GM23338 (cell line): ENCODE measurements around the gene IFNLR1. TPM values are rescaled to one million over a fixed set of nuclear protein-coding genes. Genes with fewer than 3 reads are reported as not detected.

Source experiments
- ATAC-seq: fragments of 200-7000 bp; cut with Tn5 transposase; 3 replicates; pipeline ENCODE4 v1.9.1; 2020
- DNase-seq: peaks from one replicate; pipeline ENCODE4 v3.0.0-alpha.2; 2015; ENCODE audit warnings: low spot score
- H2AFZ ChIP-seq: fragments of 200-600 bp; sonication (generic); 2 replicates; pipeline ENCODE4 v1.8.0; 2016; ENCODE audit warnings: antibody characterized with exemption, mild to moderate bottlenecking, moderate library complexity
- H3F3A ChIP-seq: fragments of 200-600 bp; sonication (generic); replicated peaks from 2 replicates; pipeline ENCODE4 v1.8.0; 2017; ENCODE audit warnings: antibody characterized with exemption, mixed run types, low read depth
- H3K27ac ChIP-seq: fragments of 200-600 bp; sonication (generic); 2 replicates; pipeline ENCODE4 v1.6.1; 2016; ENCODE audit warnings: low read depth
- H3K27me3 ChIP-seq: fragments of 200-600 bp; sonication (generic); 2 replicates; pipeline ENCODE4 v1.8.0; 2016; ENCODE audit warnings: mild to moderate bottlenecking, mixed run types, moderate library complexity; ENCODE audit not compliant: insufficient read depth
- H3K36me3 ChIP-seq: fragments of 200-600 bp; sonication (generic); 2 replicates; pipeline ENCODE4 v1.8.0; 2016; ENCODE audit warnings: mild to moderate bottlenecking; ENCODE audit not compliant: insufficient read depth
- H3K4me1 ChIP-seq: fragments of 200-600 bp; sonication (generic); 2 replicates; pipeline ENCODE4 v1.8.0; 2016; ENCODE audit warnings: mild to moderate bottlenecking, moderate library complexity; ENCODE audit not compliant: insufficient read depth
- H3K4me2 ChIP-seq: fragments of 200-600 bp; sonication (generic); 2 replicates; pipeline ENCODE4 v1.7.1; 2017; ENCODE audit warnings: mixed run types
- H3K4me3 ChIP-seq: fragments of 200-600 bp; sonication (generic); 2 replicates; pipeline ENCODE4 v1.6.1; 2016; ENCODE audit warnings: mixed run types
- H3K79me2 ChIP-seq: fragments of 200-600 bp; sonication (generic); replicated peaks from 2 replicates; pipeline ENCODE4 v1.8.0; 2017; ENCODE audit warnings: mild to moderate bottlenecking; ENCODE audit not compliant: insufficient read depth
- H3K9me2 ChIP-seq: fragments of 200-600 bp; sonication (generic); 2 replicates; pipeline ENCODE4 v1.8.0; 2017; ENCODE audit not compliant: insufficient read depth
- H4K20me1 ChIP-seq: fragments of 200-600 bp; sonication (generic); replicated peaks from 2 replicates; pipeline ENCODE4 v1.8.0; 2017; ENCODE audit warnings: mild to moderate bottlenecking; ENCODE audit not compliant: insufficient read depth
- H3K27ac Mint-ChIP-seq: 2 replicates; pipeline ENCODE4 v1.8.0; 2020; ENCODE audit warnings: inconsistent platforms, mild to moderate bottlenecking, moderate library complexity, mixed read lengths
- H3K27me3 Mint-ChIP-seq: 3 replicates; pipeline ENCODE4 v1.8.0; 2022; ENCODE audit warnings: low read depth, mild to moderate bottlenecking, moderate library complexity, mixed read lengths, inconsistent platforms; ENCODE audit not compliant: insufficient read depth, poor library complexity
- H3K36me3 Mint-ChIP-seq: 3 replicates; pipeline ENCODE4 v1.8.0; 2021; ENCODE audit warnings: low read depth, mild to moderate bottlenecking, inconsistent platforms, moderate library complexity, mixed read lengths
- H3K4me1 Mint-ChIP-seq: 3 replicates; pipeline ENCODE4 v1.8.0; 2020; ENCODE audit warnings: mild to moderate bottlenecking, inconsistent platforms, mixed read lengths
- H3K4me3 Mint-ChIP-seq: 3 replicates; pipeline ENCODE4 v1.8.0; 2021; ENCODE audit warnings: moderate library complexity, mild to moderate bottlenecking, inconsistent platforms, mixed read lengths
- H3K9me3 Mint-ChIP-seq: 3 replicates; pipeline ENCODE4 v1.8.0; 2020; ENCODE audit warnings: moderate library complexity, mild to moderate bottlenecking, inconsistent platforms, mixed read lengths
- CREB1 ChIP-seq: fragments of 250-450 bp; sonication (Bioruptor Pico); IDR thresholded peaks from 2 replicates; pipeline ENCODE4 v1.5.0; 2020; ENCODE audit warnings: low read depth, mild to moderate bottlenecking, moderate library complexity
- EZH2 ChIP-seq: fragments of 200-600 bp; sonication (generic); IDR thresholded peaks from one replicate; pipeline ENCODE4 v1.8.0; 2017; ENCODE audit warnings: antibody characterized with exemption, mild to moderate bottlenecking, low read depth; ENCODE audit not compliant: unreplicated experiment
- EZH2phosphoT487 ChIP-seq: fragments of 200-600 bp; sonication (generic); IDR thresholded peaks from one replicate; pipeline ENCODE4 v1.8.1; 2018; ENCODE audit warnings: antibody characterized with exemption; ENCODE audit not compliant: unreplicated experiment
- JUNB ChIP-seq: IDR thresholded peaks from one replicate; pipeline ENCODE4 v1.6.1; 2016; ENCODE audit warnings: antibody characterized with exemption; ENCODE audit not compliant: unreplicated experiment
- NANOG ChIP-seq: IDR thresholded peaks from 2 replicates; pipeline ENCODE4 v1.6.1; 2016; ENCODE audit warnings: antibody characterized with exemption, borderline replicate concordance
- POLR2AphosphoS5 ChIP-seq: IDR thresholded peaks from 2 replicates; pipeline ENCODE4 v1.6.1; 2016; ENCODE audit warnings: antibody characterized with exemption, low read depth
- STAT1 ChIP-seq: IDR thresholded peaks from one replicate; pipeline ENCODE4 v1.6.1; 2016; ENCODE audit warnings: antibody characterized with exemption; ENCODE audit not compliant: unreplicated experiment
- ZNF114 ChIP-seq: fragments of 250-450 bp; sonication (Bioruptor Pico); IDR thresholded peaks from 2 replicates; pipeline ENCODE4 v1.5.0; 2020; ENCODE audit warnings: mild to moderate bottlenecking, moderate library complexity
- ZNF331 ChIP-seq: fragments of 250-450 bp; sonication (Bioruptor Pico); IDR thresholded peaks from 2 replicates; pipeline ENCODE4 v1.5.0; 2020; ENCODE audit warnings: low read depth, mild to moderate bottlenecking, moderate library complexity
- polyA plus RNA-seq: library from polyadenylated mRNA; unstranded; fragments of >200 nt; fragmentation: Nextera tagmentation; extraction: Ambion mirVana; gene quantifications from 2 replicates; pipeline ENCODE4 v1.2.1, GENCODE V29; 2016
- total RNA-seq: library from RNA; depleted of rRNA; stranded (reverse); fragments of >200 nt; shearing (Covaris generic); gene quantifications from 2 replicates; pipeline ENCODE4 v1.2.3, GENCODE V29; 2014
- TF ChIP-seq, protein P1 (sequence below): fragments of 250-450 bp; sonication (Bioruptor Pico); IDR thresholded peaks from 2 replicates; pipeline ENCODE4 v1.5.0; 2020; ENCODE audit warnings: mild to moderate bottlenecking, moderate library complexity
- TF ChIP-seq, protein P2 (sequence below): IDR thresholded peaks from 2 replicates; pipeline ENCODE4 v1.6.1; 2016; ENCODE audit warnings: antibody characterized with exemption
- TF ChIP-seq, protein P3 (sequence below): IDR thresholded peaks from one replicate; pipeline ENCODE4 v1.6.1; 2018; ENCODE audit warnings: antibody characterized with exemption; ENCODE audit not compliant: unreplicated experiment
- TF ChIP-seq, protein P4 (sequence below), 2 experiments: fragments of 200-600 bp in 1 of 2; sonication (generic) in 1 of 2; conservative IDR thresholded peaks; 2 replicates each; pipeline versions ENCODE4 v1.5.1 to v1.6.1; 2016 to 2017; ENCODE audit warnings: antibody characterized with exemption in 2 of 2, low read depth in 2 of 2, mild to moderate bottlenecking in 2 of 2, moderate library complexity in 1 of 2

IFNLR1 gene
- total and polyA plus RNA-seq, 2 experiments from 2014 or later, result 4.2 to 6.2 TPM

DNA sequence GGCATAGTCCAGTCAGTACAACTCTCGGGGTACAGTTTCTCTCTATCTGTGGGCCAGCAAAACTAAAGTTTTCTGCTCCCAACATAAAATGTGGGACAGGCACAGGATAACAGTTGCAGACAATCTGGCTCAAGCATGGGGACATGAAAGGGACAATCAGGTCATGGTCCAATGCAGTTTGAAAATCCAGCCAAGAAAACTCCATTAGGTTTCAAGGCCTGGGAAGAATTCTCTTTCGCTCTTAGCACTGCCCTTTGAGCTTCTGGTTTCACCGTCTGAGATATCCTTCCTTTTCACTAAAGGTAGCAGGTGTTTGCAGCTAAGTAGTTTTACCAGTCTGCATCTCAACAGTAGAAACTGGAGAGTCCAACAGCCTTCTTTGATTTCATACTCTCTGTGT lies 23.1 kb downstream of the IFNLR1 start:
- Mint-ChIP-seq H3K36me3 (peaks cover 23% of the 10 kb centered on the region), H3K27ac (no peak overlapping the region)
- TF ChIP-seq POLR2AphosphoS5 (no peak), STAT1 (no peak), JUNB (no peak), EZH2 (no peak), ZNF331 (no peak), ZNF114 (CRISPR knock-in tag) (no peak), EZH2phosphoT487 (no peak), NANOG (no peak), CREB1 (CRISPR knock-in tag) (no peak)
- TF ChIP-seq, protein P1, sequence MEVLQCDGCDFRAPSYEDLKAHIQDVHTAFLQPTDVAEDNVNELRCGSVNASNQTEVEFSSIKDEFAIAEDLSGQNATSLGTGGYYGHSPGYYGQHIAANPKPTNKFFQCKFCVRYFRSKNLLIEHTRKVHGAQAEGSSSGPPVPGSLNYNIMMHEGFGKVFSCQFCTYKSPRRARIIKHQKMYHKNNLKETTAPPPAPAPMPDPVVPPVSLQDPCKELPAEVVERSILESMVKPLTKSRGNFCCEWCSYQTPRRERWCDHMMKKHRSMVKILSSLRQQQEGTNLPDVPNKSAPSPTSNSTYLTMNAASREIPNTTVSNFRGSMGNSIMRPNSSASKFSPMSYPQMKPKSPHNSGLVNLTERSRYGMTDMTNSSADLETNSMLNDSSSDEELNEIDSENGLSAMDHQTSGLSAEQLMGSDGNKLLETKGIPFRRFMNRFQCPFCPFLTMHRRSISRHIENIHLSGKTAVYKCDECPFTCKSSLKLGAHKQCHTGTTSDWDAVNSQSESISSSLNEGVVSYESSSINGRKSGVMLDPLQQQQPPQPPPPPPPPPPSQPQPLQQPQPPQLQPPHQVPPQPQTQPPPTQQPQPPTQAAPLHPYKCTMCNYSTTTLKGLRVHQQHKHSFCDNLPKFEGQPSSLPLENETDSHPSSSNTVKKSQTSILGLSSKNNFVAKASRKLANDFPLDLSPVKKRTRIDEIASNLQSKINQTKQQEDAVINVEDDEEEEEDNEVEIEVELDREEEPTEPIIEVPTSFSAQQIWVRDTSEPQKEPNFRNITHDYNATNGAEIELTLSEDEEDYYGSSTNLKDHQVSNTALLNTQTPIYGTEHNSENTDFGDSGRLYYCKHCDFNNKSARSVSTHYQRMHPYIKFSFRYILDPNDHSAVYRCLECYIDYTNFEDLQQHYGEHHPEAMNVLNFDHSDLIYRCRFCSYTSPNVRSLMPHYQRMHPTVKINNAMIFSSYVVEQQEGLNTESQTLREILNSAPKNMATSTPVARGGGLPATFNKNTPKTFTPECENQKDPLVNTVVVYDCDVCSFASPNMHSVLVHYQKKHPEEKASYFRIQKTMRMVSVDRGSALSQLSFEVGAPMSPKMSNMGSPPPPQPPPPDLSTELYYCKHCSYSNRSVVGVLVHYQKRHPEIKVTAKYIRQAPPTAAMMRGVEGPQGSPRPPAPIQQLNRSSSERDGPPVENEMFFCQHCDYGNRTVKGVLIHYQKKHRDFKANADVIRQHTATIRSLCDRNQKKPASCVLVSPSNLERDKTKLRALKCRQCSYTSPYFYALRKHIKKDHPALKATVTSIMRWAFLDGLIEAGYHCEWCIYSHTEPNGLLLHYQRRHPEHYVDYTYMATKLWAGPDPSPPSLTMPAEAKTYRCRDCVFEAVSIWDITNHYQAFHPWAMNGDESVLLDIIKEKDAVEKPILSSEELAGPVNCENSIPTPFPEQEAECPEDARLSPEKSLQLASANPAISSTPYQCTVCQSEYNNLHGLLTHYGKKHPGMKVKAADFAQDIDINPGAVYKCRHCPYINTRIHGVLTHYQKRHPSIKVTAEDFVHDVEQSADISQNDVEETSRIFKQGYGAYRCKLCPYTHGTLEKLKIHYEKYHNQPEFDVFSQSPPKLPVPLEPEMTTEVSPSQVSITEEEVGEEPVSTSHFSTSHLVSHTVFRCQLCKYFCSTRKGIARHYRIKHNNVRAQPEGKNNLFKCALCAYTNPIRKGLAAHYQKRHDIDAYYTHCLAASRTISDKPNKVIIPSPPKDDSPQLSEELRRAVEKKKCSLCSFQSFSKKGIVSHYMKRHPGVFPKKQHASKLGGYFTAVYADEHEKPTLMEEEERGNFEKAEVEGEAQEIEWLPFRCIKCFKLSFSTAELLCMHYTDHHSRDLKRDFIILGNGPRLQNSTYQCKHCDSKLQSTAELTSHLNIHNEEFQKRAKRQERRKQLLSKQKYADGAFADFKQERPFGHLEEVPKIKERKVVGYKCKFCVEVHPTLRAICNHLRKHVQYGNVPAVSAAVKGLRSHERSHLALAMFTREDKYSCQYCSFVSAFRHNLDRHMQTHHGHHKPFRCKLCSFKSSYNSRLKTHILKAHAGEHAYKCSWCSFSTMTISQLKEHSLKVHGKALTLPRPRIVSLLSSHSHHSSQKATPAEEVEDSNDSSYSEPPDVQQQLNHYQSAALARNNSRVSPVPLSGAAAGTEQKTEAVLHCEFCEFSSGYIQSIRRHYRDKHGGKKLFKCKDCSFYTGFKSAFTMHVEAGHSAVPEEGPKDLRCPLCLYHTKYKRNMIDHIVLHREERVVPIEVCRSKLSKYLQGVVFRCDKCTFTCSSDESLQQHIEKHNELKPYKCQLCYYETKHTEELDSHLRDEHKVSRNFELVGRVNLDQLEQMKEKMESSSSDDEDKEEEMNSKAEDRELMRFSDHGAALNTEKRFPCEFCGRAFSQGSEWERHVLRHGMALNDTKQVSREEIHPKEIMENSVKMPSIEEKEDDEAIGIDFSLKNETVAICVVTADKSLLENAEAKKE (CRISPR knock-in tag), result no peak
- TF ChIP-seq, protein P2, sequence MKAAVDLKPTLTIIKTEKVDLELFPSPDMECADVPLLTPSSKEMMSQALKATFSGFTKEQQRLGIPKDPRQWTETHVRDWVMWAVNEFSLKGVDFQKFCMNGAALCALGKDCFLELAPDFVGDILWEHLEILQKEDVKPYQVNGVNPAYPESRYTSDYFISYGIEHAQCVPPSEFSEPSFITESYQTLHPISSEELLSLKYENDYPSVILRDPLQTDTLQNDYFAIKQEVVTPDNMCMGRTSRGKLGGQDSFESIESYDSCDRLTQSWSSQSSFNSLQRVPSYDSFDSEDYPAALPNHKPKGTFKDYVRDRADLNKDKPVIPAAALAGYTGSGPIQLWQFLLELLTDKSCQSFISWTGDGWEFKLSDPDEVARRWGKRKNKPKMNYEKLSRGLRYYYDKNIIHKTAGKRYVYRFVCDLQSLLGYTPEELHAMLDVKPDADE, result no peak
- TF ChIP-seq, protein P3, sequence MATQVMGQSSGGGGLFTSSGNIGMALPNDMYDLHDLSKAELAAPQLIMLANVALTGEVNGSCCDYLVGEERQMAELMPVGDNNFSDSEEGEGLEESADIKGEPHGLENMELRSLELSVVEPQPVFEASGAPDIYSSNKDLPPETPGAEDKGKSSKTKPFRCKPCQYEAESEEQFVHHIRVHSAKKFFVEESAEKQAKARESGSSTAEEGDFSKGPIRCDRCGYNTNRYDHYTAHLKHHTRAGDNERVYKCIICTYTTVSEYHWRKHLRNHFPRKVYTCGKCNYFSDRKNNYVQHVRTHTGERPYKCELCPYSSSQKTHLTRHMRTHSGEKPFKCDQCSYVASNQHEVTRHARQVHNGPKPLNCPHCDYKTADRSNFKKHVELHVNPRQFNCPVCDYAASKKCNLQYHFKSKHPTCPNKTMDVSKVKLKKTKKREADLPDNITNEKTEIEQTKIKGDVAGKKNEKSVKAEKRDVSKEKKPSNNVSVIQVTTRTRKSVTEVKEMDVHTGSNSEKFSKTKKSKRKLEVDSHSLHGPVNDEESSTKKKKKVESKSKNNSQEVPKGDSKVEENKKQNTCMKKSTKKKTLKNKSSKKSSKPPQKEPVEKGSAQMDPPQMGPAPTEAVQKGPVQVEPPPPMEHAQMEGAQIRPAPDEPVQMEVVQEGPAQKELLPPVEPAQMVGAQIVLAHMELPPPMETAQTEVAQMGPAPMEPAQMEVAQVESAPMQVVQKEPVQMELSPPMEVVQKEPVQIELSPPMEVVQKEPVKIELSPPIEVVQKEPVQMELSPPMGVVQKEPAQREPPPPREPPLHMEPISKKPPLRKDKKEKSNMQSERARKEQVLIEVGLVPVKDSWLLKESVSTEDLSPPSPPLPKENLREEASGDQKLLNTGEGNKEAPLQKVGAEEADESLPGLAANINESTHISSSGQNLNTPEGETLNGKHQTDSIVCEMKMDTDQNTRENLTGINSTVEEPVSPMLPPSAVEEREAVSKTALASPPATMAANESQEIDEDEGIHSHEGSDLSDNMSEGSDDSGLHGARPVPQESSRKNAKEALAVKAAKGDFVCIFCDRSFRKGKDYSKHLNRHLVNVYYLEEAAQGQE, result no peak
- TF ChIP-seq, protein P4, sequence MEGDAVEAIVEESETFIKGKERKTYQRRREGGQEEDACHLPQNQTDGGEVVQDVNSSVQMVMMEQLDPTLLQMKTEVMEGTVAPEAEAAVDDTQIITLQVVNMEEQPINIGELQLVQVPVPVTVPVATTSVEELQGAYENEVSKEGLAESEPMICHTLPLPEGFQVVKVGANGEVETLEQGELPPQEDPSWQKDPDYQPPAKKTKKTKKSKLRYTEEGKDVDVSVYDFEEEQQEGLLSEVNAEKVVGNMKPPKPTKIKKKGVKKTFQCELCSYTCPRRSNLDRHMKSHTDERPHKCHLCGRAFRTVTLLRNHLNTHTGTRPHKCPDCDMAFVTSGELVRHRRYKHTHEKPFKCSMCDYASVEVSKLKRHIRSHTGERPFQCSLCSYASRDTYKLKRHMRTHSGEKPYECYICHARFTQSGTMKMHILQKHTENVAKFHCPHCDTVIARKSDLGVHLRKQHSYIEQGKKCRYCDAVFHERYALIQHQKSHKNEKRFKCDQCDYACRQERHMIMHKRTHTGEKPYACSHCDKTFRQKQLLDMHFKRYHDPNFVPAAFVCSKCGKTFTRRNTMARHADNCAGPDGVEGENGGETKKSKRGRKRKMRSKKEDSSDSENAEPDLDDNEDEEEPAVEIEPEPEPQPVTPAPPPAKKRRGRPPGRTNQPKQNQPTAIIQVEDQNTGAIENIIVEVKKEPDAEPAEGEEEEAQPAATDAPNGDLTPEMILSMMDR (conservative IDR thresholded peaks at IDR 0.05; ENCODE audit: low read depth in 2 of 2), result no peak

More for the DNA sequence above, 23.1 kb downstream of the IFNLR1 start:
- no peaks in the 10 kb centered on the region for H3K9me2 ChIP-seq
- H3K27me3 Mint-ChIP-seq, result no peaks in the 10 kb centered on the region
- peaks cover 3% of the 10 kb centered on the region; the same call in 1 of the 2 replicates for H3K36me3 ChIP-seq
- no peak overlapping the region for H3K4me3 Mint-ChIP-seq
- H3K4me3 ChIP-seq, result no peak overlapping the region
- H3K27ac ChIP-seq, result no peak overlapping the region
- H3K4me1 Mint-ChIP-seq, result no peaks in the 10 kb centered on the region
- no peak overlapping the region for H2AFZ ChIP-seq
- no peaks in the 10 kb centered on the region for H3K27me3 ChIP-seq
- H3K79me2 ChIP-seq, result no peaks in the 10 kb centered on the region
- H4K20me1 ChIP-seq, result no peaks in the 10 kb centered on the region; the same call in 1 of the 2 replicates
- DNase-seq (no peak), ATAC-seq (no peak)
- no peak overlapping the region for H3K4me2 ChIP-seq
- H3K4me1 ChIP-seq, result no peaks in the 10 kb centered on the region
- H3K9me3 Mint-ChIP-seq, result no peaks in the 10 kb centered on the region; the same call in 2 of the 3 replicates
- H3F3A ChIP-seq, result no peaks in the 10 kb centered on the region
